ENCODE measurements around the gene RIPK4. TPM values are rescaled to one million over a fixed set of nuclear protein-coding genes. Genes with fewer than 3 reads are reported as not detected.

RIPK4 gene
- total and polyA plus RNA-seq, 2 experiments from 2014 or later: 0.46 to 0.54 TPM

GRCh38 chr21:41746744-41747006 is 20.2 kb downstream of the RIPK4 start:
- H3K27ac ChIP-seq: no peak overlapping the region
- H4K20me1 ChIP-seq (ENCODE audit: insufficient read depth): no peaks in the 10 kb centered on the region
- in situ Hi-C loops (cut with MboI): no loop called here
- no peaks in the 10 kb centered on the region for H3K79me2 ChIP-seq (ENCODE audit: insufficient read depth)
- TF ChIP-seq EZH2 (IDR thresholded peaks at IDR 0.05; ENCODE audit: insufficient read depth, poor library complexity, severe bottlenecking) (no peak), EZH2phosphoT487 (IDR thresholded peaks at IDR 0.05; ENCODE audit: insufficient read depth, low read depth) (no peak)
- no peak overlapping the region for H2AFZ ChIP-seq
- no peak overlapping the region for H3K4me3 ChIP-seq
- WGBS, 2 experiments (ENCODE audit: low coverage in 1 of 2, low lambda C conversion rate in 2 of 2, missing lambda C conversion rate in 2 of 2): 89 to 92% methylated on average over 4 to 8 of the region's 8 CpGs
- H3K27me3 ChIP-seq (replicated peaks; ENCODE audit: insufficient read depth): no peaks in the 10 kb centered on the region
- no peak for DNase-seq
- H3K36me3 ChIP-seq (ENCODE audit: low read depth): no peaks in the 10 kb centered on the region
- no peak overlapping the region for H3K9ac ChIP-seq
- no peaks in the 10 kb centered on the region for H3K9me2 ChIP-seq (ENCODE audit: insufficient read depth)
- peaks cover 19% of the 10 kb centered on the region for H3K4me1 ChIP-seq (ENCODE audit: insufficient read depth)
- no peaks in the 10 kb centered on the region for H3F3A ChIP-seq (ENCODE audit: insufficient read depth)
- H3K9me3 ChIP-seq (ENCODE audit: low read depth): no peaks in the 10 kb centered on the region
- H3K4me2 ChIP-seq (ENCODE audit: unreplicated experiment): no peak overlapping the region

DNA sequence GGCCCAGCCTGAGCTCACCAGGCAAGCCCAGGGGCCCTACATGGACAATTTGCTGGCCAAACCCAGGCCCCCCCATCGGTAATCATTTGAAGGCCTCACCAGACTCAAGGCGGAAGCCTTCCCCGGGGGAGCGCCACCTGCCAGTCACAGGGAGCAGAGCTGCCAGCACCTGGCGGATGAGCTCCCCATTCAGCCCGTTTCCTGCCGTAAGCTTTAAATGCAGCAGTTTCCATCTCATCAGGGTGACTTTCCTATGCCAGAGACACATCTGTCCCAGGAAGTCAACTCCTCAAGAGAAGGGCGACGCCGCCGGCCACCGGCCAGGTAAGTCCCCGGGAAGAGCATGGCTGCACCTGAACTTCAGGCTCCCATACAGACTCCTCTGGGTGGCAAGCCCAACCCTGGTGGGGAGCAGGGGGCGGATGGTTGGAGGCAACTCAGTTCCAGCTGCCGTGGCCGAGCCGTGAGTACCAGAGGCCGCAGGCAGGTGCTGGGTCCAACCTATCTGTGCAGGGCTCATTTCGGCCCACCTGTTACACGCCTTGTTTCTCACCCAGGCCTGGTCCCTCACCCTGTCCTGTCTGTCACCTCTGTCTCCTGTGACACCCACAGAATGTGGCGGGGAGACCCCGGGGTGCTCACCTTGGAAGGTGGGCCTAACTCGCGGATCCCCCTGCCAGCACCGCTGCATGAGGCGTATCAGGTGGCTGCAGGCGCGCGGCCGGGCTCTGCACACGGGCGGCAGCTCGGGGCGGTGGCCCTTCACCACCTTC is 20.7 kb downstream of the RIPK4 start:
- WGBS, 2 experiments (ENCODE audit: low coverage in 1 of 2, low lambda C conversion rate in 2 of 2, missing lambda C conversion rate in 2 of 2): 93 to 95% methylated on average over 33 to 34 of the region's 34 CpGs
- Histone ChIP-seq H3K9ac (no peak overlapping the region), H3K4me3 (no peak overlapping the region), H3K4me1 (ENCODE audit: insufficient read depth) (peaks cover 14% of the 10 kb centered on the region), H3K36me3 (ENCODE audit: low read depth) (no peaks in the 10 kb centered on the region), H3K9me2 (ENCODE audit: insufficient read depth) (no peaks in the 10 kb centered on the region), H3K9me3 (ENCODE audit: low read depth) (no peaks in the 10 kb centered on the region), H3K79me2 (ENCODE audit: insufficient read depth) (no peaks in the 10 kb centered on the region), H2AFZ (no peak overlapping the region), H4K20me1 (ENCODE audit: insufficient read depth) (no peaks in the 10 kb centered on the region), H3K27me3 (replicated peaks; ENCODE audit: insufficient read depth) (no peaks in the 10 kb centered on the region), H3F3A (ENCODE audit: insufficient read depth) (no peaks in the 10 kb centered on the region), H3K4me2 (ENCODE audit: unreplicated experiment) (no peak overlapping the region), H3K27ac (no peak overlapping the region)
- TF ChIP-seq EZH2 (IDR thresholded peaks at IDR 0.05; ENCODE audit: insufficient read depth, poor library complexity, severe bottlenecking) (no peak), EZH2phosphoT487 (IDR thresholded peaks at IDR 0.05; ENCODE audit: insufficient read depth, low read depth) (no peak)
- in situ Hi-C loops (cut with MboI): no loop called here
- no peak for DNase-seq

DNA sequence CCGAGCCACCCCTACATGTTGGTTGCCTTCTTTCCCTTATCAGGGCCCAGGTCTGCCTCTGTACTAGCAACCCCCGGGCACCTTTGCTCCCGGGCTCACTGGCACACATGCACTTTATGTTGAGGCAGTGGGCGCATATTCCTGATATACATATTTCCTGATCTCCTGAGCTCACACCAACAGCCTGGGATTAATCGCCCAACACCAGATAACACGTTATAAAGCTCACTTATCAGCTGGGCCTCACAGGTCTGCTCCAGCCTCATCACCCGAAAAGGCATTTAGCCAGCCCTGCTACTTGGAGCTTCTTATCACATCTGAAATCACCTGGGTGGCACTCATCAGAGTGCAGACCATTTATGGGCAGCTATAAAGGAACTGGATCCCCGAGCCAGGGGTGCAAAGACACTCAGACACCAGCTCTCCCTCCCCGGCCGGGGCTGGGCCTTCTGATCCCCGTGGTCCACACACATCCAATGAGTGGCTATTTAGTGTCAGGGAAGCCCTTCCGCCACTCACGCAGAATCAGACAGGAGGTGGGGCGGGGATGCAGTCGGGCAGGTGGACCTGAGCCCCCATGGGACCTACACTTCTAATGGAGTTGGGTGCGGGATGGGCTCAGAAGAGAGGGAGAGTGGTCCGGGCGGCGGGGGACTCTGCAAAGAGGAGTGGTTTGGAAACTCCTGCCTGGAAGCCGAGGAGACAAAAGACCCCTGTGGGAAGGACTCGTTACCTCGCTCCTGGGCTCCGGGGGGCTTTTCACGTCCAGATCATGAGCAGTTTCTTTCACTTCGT is 21.6 kb downstream of the RIPK4 start:
- in situ Hi-C loops (cut with MboI): no loop called here
- H3K9me3 ChIP-seq (ENCODE audit: low read depth): no peaks in the 10 kb centered on the region
- TF ChIP-seq EZH2 (IDR thresholded peaks at IDR 0.05; ENCODE audit: insufficient read depth, poor library complexity, severe bottlenecking) (no peak), EZH2phosphoT487 (IDR thresholded peaks at IDR 0.05; ENCODE audit: insufficient read depth, low read depth) (no peak)
- 92% methylated on average over 22 to 25 of the region's 25 CpGs for WGBS, 2 experiments (ENCODE audit: low coverage in 1 of 2, low lambda C conversion rate in 2 of 2, missing lambda C conversion rate in 2 of 2)
- no peaks in the 10 kb centered on the region for H3K27me3 ChIP-seq (replicated peaks; ENCODE audit: insufficient read depth)
- DNase-seq: no peak
- no peaks in the 10 kb centered on the region for H3K36me3 ChIP-seq (ENCODE audit: low read depth)
- no peaks in the 10 kb centered on the region for H3F3A ChIP-seq (ENCODE audit: insufficient read depth)
- no peak overlapping the region for H3K9ac ChIP-seq
- no peak overlapping the region for H3K4me2 ChIP-seq (ENCODE audit: unreplicated experiment)
- no peaks in the 10 kb centered on the region for H4K20me1 ChIP-seq (ENCODE audit: insufficient read depth)
- no peak overlapping the region for H3K4me3 ChIP-seq
- no peaks in the 10 kb centered on the region for H3K79me2 ChIP-seq (ENCODE audit: insufficient read depth)
- H3K9me2 ChIP-seq (ENCODE audit: insufficient read depth): no peaks in the 10 kb centered on the region
- peaks cover 5% of the 10 kb centered on the region for H3K4me1 ChIP-seq (ENCODE audit: insufficient read depth)
- no peak overlapping the region for H3K27ac ChIP-seq
- H2AFZ ChIP-seq: no peak overlapping the region

- Histone ChIP-seq H3K9me2 (ENCODE audit: insufficient read depth) (no peaks in the 10 kb centered on the region), H2AFZ (no peak overlapping the region), H3K36me3 (ENCODE audit: low read depth) (no peaks in the 10 kb centered on the region), H3K4me1 (ENCODE audit: insufficient read depth) (no peaks in the 10 kb centered on the region), H3K9ac (no peak overlapping the region), H3K4me2 (ENCODE audit: unreplicated experiment) (no peak overlapping the region), H3F3A (ENCODE audit: insufficient read depth) (no peaks in the 10 kb centered on the region), H3K27me3 (replicated peaks; ENCODE audit: insufficient read depth) (no peaks in the 10 kb centered on the region), H4K20me1 (ENCODE audit: insufficient read depth) (no peaks in the 10 kb centered on the region), H3K27ac (no peak overlapping the region), H3K9me3 (ENCODE audit: low read depth) (no peaks in the 10 kb centered on the region), H3K79me2 (ENCODE audit: insufficient read depth) (no peaks in the 10 kb centered on the region), H3K4me3 (no peak overlapping the region)
- no peak for TF ChIP-seq EZH2phosphoT487 (IDR thresholded peaks at IDR 0.05; ENCODE audit: insufficient read depth, low read depth)
- TF ChIP-seq EZH2 (IDR thresholded peaks at IDR 0.05; ENCODE audit: insufficient read depth, poor library complexity, severe bottlenecking): no peak
- WGBS, 2 experiments (ENCODE audit: low coverage in 1 of 2, low lambda C conversion rate in 2 of 2, missing lambda C conversion rate in 2 of 2): 69 to 71% methylated on average over 41 to 42 of the region's 43 CpGs
- in situ Hi-C loops (cut with MboI): no loop called here
- no peak for DNase-seq
These were observed 22.6 kb downstream of the RIPK4 start for GRCh38 chr21:41744028-41744930.
